Posterior cingulate gyrus (tissue), 11 donors: Measurements from ENCODE around the gene SNX9.
"Not testable (repeated sequence)": the region's sequence is repeated elsewhere in the genome, so short reads cannot be mapped to it uniquely, and the experiment has no call there.

Experiments used
- DNase-seq, 10 donors: peaks; one replicate each; pipeline versions ENCODE4 v3.0.0 to v3.0.0-alpha.2; 2020 to 2021; ENCODE audit warnings: mixed read lengths in 3 of 10
- intact Hi-C: fragments of 100-400 bp; cut with DNase I; formaldehyde crosslinking; loops from one replicate; pipeline ENCODE4 v1.15.1; 2023

The SNX9 gene

DNA sequence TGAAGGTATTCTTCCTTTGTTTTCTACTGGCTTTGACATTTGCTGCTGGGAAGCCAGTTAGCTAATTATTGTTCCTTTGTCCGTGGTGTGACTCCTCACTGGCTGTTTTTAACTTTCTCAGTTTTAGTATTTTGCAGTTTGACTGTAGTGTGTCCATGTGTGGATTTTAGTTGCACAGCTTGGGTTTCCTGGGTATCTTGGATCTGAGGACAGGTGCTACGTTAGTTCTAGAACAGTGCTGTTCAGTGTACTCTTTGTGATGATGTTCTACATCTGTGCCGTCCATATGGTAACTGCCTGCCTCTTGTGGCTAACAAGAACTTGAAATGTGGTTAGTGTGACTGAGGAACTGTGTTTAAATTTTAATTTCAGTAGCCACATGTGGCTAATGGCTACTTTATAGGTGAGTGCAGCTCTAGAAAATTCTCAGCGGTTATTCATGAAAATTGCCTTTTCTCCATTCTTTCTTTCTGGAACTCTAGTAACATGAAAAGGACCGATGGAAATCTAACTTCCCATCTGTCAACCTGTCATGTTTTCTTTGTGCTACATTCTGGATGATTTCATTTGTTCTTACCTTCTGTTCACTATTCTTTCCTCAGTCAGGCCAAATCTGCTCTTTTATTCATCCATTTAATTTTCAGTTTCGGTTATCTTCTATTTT is 7.4 kb downstream of the SNX9 start:
- intact Hi-C loops, result no loop called here
- peak in 1 of 10 donors; percentile 14 for DNase-seq

DNA sequence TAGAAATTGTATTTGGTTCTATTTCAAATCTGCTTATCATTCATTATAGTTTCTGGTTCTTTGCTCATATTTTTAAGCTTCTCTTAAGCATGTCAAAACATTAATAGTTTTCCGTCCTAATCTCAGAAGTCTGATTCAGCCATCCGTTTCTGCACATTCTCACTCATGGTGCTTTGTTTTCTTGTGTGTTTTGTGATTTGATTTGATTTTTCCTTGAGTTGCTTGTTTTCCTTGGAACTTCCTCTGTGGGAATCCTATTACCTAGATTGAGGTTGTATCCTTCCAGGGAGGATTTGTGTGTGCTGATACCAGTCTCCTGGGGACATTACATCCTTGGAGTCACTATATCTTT is 7.9 kb downstream of the SNX9 start:
- intact Hi-C loops, result no loop called here
- DNase-seq, result no peak

DNA sequence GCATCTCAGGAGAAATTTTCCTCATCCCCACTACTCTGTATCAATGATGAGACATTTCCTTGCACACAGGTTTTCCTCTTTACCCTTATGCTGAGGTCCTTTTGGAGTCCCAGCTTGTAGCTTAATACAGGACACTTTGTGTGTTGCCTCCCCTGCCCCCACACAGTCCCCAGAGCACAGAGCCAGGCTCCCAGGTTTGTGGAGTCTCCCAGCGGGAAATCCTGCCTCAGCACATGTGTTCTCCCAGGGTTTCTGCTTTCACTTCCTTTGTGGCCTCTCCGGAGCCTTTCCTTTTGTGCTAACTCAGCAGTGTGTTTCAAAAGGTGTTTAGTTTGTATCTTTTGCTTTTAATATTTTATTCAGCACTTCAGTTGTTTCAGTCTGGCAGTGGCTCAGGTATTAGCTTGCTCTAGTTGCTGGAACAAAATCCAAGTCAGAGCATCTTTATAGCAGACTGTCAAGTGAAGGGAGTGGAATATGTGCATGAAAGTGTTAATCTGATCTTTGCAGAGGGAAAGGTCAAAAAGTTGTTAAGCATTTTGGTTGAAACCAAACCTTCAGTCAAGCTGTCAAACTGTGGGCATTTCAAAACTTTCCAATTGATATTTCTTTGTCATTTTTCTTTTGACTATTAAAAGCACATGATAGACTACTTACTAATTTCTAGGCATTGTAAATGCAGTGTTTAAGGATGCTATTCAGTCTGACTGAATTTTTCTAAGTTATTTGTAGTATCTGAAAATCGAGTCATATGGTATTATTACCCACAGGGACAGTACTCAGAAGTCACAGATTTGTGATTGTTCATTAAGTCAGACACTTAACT is 8.6 kb downstream of the SNX9 start:
- intact Hi-C loops, result no loop called here
- DNase-seq, result no peak

DNA sequence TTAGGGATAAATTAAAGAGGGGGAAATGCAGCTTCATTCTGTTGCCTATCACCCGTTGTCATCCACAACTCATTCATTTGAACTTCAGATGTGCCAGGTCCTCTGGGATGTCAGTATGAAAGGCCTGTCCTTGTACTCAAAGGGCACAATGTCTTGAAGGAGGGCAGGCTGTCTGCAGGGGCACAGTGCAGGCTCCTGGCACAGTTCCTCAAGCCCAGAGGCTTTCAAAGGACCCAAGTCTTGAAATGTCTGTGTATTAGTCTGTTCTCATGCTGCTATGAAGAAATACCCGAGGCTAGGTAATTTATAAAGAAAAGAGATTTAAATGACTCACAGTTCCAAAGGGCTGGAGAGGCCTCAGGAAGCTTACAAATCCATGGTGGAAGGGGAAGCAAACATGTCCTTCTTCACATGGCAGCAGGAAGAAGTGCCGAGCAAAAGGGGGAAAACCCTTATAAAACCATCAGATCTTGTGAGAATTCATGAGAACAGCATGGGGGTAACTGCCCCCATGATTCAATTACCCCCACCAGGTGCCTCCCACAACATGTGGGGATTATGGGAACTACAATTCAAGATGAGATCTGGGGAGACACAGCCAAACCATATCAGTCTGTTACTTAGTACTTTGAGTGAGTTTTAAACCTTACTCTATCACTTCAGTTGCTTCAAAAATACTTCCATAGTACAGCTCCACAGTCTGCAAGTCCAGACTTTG is 9.4 kb downstream of the SNX9 start:
- intact Hi-C loops, result no loop called here
- DNase-seq, result no peak

DNA sequence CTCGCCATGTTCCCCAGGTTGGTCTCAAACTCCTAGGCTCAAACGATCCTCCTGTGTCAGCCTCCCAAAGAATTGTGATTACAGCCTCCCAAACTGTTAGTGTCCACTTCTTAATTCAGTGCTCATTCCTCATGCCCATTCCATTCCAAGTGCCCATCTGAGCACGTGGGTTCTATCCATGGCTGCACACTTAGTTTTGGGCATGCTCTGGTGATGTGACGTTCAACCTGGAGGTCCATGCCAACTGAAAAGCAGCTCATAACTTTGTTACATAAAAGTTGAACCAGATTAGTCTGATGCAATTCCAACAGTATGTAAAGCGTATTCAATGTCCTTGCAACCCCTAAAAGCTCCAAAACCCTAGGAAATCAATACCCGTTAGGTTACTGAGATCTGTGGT is 11.5 kb downstream of the SNX9 start:
- no peak for DNase-seq
- intact Hi-C loops, result no loop called here

DNA sequence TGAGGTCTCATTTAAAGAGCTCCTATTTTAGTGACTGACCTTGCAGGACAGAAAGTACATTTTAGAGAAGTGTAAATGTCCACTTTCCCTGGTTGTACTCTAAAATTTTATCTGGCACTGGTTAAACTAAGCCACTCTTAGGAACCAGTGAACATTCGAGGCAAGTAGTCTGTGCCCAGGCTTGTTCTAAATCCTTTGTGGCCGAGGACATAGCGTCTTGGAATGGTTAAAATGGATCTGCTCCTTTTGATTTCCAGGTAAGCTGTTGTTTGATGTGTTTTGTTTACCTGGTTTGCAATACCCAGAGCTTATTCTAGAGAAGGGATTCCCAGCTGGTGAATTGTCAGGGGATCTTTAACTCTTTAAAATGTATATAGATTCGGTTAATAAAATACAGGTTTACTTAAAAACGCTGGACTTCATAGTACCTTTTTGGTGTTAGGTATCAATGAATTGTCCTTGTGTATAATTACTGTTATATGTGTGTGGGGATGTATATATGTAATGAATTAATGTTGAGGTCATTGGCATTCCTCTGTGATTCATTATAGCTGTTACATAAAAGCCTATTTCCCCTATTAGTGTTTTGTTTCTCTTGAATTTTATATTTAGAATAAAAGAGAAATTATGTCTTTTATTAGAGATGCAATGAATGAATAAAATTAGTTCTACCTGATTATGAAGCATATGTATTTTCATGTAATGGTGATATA is 15.8 kb downstream of the SNX9 start:
- intact Hi-C loops, result no loop called here
- DNase-seq, result no peak

DNA sequence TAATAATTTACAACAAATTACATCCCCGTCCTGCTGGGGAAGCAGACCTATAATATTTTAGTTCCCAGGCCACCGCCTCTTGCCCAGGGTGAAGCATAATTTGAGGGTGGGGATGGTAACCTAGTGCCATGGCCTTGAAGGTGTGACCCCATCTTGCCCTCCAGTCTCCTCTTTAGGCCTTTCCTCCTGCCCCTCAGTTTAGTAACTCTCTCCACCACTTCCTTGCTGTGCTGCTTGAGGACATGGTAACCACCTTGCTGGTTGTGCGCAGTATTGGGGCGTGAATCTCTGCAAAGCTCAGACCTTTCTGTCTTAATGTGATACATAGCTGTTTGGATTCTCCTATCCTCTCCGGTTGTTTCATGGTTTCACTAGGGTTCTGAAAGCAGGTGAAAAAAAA is 16.6 kb downstream of the SNX9 start:
- intact Hi-C loops, result no loop called here
- DNase-seq, result no peak

DNA sequence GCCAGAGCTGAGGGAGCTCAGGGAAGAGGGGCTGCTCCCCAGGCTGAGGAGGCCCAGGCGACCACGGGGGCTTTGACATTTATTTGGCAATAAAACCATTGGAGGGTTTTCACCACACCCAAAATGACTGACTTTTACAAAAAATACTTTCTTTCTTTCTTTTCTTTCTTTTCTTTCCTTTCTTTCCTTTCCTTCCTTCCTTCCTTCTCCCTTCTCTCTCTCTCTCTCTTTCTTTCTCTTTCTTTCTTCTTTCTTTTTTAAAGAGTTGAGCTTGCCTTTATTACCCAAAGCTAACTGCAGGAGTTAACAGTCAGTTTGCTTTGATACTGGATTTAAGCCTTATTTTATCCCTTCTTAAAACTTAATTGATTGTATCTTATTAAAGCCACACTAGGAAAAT is 17.2 kb downstream of the SNX9 start:
- DNase-seq, result no peak
- intact Hi-C loops, result no loop called here

DNA sequence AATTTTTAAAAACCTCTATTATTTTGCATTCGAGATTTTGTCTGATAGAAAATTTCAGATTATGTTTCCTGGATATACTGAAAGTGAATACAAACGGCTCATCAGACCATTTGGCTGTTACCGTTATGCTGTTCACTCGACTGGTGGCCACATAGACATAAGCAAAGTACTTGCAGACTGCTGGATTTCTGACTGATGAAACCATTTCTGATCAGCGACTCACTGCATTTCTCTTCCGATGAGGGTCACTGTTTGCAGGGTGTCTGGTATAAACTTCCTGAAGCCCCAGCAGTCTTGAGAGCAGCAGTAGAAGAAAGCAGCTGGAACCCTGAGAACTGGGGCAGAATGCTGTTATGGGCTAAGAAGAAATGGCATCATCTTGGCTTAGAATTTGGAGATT is 17.7 kb downstream of the SNX9 start:
- intact Hi-C loops, result no loop called here
- no peak for DNase-seq

DNA sequence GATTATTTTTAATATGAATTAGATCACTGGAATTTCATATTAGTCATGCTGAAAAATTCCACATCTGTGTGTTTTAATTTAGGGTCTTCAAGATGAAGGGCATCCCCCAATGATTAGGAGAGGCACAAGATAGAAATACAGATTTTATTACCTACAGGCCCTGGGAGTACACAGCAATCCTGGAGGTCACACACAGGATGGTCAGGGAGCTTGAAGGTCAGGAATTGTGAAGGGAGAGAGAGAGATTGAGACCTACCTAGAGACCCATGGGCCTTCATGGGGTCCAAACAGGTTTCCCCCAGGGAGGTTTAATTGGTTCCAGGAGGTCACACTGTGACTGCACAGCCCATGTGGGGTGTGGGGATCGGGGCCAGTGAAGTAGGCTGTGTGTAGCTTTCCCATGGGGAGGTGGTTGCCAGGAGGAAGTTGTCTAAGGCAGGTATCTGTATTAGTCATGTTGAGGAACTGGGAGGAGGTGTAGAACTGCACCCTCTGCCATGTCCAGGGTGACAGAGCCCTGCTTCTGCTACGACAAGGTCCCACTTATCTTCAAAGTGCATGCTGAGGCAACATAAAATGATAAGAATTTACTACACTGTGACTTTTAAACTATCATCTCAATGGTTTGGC is 18.3 kb downstream of the SNX9 start:
- intact Hi-C loops, result no loop called here
- DNase-seq, result no peak

DNA sequence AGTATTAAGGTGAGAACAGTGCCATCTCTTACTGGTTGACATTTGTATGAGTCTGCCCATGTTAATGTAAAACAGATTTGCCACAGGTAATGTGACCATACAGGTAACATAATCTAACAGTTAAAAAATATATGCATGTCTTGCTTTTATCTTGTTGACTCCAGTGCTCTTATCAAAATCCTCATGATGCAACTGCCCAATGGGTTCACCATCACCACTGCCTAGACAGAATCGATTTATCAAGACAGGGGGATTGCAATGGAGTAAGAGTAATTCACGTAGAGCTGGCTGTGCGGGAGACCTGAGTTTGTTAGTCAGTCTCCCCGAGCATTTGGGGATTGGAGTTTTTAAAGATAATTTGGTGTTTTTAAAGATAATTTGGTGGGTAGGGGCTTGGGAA is 19.2 kb downstream of the SNX9 start:
- no peak for DNase-seq
- intact Hi-C loops, result no loop called here

DNA sequence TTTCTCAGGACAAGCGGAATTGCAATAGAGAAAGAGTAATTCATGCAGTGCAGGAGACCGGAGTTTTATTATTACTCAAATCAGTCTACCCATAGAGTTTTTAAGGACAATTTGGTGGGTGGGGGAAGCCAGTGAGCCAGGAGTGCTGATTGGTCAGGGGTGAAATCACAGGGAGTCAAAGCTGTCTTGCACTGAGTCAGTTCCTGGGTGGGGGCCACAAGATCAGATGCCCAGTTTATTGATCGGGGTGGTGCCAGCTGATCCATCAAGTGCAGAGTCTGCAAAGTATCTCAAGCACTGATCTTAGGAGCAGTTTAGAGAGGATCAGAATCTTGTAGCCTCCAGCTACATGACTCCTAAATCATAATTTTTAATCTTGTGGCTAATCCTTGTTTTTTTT is 21.1 kb downstream of the SNX9 start:
- intact Hi-C loops, DNase-seq: not testable (repeated sequence)

DNA sequence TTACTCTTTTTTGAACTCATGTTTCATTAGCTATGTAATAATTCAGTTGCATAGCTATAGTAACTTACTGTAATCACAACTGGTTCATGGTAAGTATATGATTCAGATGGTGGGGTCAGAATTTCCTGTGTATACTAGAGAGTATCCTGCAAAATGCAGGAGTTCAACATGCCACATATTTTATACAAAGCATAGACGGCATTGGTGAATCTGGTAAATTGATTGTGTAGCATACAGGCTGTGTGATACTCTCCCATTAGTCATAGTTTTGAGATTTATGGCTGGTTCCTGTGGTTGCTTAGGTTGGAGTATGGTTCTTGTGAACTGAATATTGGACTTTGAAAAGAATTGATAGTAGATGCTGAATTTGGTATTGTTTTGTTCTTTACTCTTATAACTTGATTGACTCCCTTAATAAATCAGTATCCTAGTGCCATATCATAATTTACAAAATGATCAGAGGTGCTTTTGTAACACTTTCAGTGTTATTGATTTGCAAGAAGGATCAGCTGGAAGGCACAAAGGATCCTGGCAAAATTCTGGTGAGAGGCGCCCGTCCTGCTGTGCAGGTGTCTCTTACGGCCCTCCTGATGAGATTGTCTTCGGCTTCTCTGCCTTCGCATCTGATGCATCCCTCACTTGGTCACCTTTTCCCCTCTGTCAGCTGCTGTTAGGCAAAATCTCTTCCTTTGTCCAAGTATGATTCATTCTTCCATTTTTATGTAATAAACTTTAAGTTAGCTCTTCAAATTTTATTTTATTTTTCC is 22.6 kb downstream of the SNX9 start:
- no peak for DNase-seq
- intact Hi-C loops, result no loop called here

DNA sequence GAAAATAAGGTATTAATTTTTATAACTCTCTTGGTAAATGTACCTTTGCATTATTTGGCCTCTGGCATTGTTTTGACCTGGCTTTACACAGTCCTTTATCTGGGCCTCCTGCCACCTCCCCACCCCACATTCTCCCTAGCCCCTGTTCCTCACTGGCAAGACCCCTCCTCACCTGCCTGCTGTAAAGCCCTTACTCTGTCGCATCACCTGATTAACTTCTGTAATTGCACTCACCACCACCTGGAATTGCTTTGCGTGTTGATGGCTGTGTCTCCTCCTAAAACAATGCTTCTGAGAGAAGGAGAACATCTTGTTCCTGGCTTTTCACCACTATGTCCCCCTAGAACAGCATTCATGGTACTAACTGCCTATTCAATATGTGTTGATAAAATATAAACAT is 24.8 kb downstream of the SNX9 start:
- no peak for DNase-seq
- intact Hi-C loops, result no loop called here

DNA sequence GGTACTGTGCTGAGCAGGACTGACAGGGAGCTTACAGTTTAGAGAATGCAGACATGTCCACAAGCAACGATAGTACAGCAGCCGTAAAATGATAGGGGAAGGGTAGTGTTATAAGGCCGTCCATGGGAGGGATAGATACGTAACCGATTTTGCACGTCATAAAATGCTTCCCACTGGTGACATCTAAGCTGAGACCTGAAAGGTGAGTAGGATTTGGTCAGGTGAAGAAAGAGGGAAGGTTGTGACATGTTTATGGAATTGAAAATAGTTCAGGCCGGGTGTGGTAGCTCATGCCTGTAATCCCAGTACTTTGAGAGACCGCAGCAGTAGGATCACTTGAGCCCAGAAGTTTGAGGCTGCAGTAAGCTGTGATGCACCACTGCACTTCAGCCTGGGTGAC is 25.6 kb downstream of the SNX9 start:
- intact Hi-C loops, result no loop called here
- no peak for DNase-seq

DNA sequence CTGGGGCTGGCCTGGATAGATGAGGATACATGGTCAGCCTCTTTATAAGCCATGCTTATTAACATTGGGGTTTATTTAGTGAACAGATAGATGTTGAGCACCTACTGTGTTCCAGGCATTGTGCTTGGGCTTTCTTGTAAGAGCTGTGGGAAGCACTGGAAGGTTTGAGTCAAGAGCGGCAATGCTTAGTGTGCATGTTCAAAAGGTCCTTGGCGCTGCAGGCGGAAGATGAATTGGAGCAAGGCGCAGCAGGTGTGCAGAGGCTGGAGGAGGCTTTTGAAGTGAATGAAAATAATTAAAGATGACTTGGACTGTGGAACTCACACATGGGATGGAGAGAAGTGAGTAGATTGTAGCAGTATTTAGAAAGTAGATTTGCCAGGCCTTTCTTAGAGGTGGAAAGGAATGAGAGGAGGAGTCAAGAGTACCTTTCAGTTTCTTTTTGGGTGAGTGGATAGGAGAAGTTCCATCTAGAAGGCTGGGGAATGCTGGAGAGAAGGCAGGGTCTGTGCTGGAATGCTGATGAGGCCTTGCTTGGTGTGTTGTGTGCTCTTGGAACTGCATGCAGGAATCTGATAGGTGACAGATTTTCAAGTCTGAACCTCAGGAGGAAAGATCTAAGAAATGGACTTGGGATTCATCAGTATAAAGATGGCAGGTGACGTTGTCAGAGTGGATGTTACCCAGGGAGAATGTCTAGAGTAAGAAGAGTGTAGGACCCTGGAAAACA is 26.4 kb downstream of the SNX9 start:
- intact Hi-C loops, result no loop called here
- DNase-seq, result no peak

DNA sequence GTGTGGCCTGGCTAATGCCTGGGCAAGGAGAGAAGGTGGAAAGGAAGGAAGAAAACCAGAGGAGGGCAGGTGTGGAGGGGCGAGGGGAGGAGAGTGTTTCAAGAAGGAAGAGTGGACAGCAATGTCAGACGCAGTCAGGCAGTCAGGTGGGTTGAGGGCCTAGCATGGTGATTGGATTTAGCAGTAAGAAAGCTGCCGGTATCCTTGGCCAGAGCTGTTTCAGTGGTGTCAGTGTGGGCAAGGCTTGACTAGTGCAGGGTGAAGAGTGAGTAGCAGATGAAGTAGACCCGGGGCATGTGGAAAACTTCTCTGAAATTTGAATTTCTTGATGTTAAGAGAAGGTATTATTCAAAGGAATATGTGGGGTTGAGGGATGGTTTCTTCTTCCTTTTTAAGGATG is 27.0 kb downstream of the SNX9 start:
- intact Hi-C loops, result no loop called here
- no peak for DNase-seq

DNA sequence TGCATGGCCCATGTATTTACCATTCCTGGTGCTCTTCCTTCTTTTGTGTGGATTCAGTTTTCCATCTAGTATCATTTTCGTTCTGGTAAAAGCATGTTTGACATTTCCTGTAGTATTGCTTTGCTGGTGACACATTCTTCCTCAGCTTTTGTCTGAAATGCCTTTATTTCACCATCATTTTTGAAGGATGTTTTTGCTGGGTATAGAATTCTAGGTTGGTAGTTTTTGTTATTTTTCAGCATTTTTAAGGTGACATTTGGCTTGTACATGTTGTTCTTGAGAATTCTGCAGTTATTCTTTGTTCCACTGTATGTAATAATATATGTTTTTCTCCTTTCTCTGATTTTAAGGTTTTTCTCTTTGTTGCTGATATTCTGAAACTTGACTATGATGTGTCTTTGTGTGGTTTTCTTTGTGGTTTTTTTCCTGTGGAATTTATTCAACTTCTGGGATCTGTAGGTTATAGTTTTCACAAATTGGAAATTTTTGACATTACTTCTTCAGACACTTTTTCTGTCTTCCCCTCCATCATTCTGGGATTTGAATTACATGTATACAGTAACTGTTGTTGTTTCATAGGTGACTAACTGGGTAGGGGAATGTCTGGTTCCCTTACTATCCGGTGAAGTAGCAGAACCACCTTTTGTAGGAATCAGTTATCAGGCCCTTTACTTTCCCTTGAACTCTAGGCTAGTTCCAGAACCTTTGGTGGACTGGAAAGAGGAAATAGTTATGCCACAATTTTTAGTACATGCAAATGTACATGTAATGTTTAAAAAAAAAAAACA is 30.2 kb downstream of the SNX9 start:
- intact Hi-C loops, result no loop called here
- no peak for DNase-seq
